Measurements from ENCODE around the gene SLC10A7.

Gene SLC10A7

GRCh38 chr4:146222313-146222712, 299.4 kb downstream of the SLC10A7 start:
- Histone ChIP-seq H3K27ac (ENCODE audit: low read depth, low read length) (no peak overlapping the region), H3K36me3 (ENCODE audit: control insufficient read depth in 1 of 2, insufficient read depth in 2 of 2, low read length in 2 of 2) (no peaks in the 10 kb centered on the region), H3K4me1 (ENCODE audit: control insufficient read depth in 1 of 2, insufficient read depth in 2 of 2, low read length in 2 of 2) (no peaks in the 10 kb centered on the region), H3K9me3 (ENCODE audit: control insufficient read depth in 1 of 2, low read length in 2 of 2) (no peaks in the 10 kb centered on the region), H3K4me3 (ENCODE audit: low read depth in 1 of 2, low read length in 2 of 2) (no peak overlapping the region), H3K27me3 (ENCODE audit: control insufficient read depth in 1 of 2, insufficient read depth in 2 of 2, low read length in 2 of 2) (no peaks in the 10 kb centered on the region), H3K9ac (ENCODE audit: low read depth in 1 of 2, low read length in 2 of 2) (no peak overlapping the region)

GRCh38 chr4:146214238-146214637, 307.5 kb downstream of the SLC10A7 start, which contains the start of gene REELD1:
REELD1 (plus strand) TSS chr4:146214538; CDS start chr4:146216953, 2,415 bp downstream.
- Histone ChIP-seq H3K9ac (ENCODE audit: low read depth in 1 of 2, low read length in 2 of 2) (no peak within 1 kb of the TSS), H3K4me3 (ENCODE audit: low read depth in 1 of 2, low read length in 2 of 2) (no peak within 1 kb of the TSS), H3K36me3 (ENCODE audit: control insufficient read depth in 1 of 2, insufficient read depth in 2 of 2, low read length in 2 of 2) (no peaks in the 10 kb centered on the region), H3K27ac (ENCODE audit: low read depth, low read length) (no peak within 1 kb of the TSS), H3K4me1 (ENCODE audit: control insufficient read depth in 1 of 2, insufficient read depth in 2 of 2, low read length in 2 of 2) (no peaks in the 10 kb centered on the region), H3K9me3 (ENCODE audit: control insufficient read depth in 1 of 2, low read length in 2 of 2) (no peaks in the 10 kb centered on the region), H3K27me3 (ENCODE audit: control insufficient read depth in 1 of 2, insufficient read depth in 2 of 2, low read length in 2 of 2) (no peaks in the 10 kb centered on the region)

GRCh38 chr4:146212781-146213180, 309.0 kb downstream of the SLC10A7 start:
- Histone ChIP-seq H3K27ac (ENCODE audit: low read depth, low read length) (no peak overlapping the region), H3K36me3 (ENCODE audit: control insufficient read depth in 1 of 2, insufficient read depth in 2 of 2, low read length in 2 of 2) (no peaks in the 10 kb centered on the region), H3K27me3 (ENCODE audit: control insufficient read depth in 1 of 2, insufficient read depth in 2 of 2, low read length in 2 of 2) (no peaks in the 10 kb centered on the region), H3K9ac (ENCODE audit: low read depth in 1 of 2, low read length in 2 of 2) (no peak overlapping the region), H3K9me3 (ENCODE audit: control insufficient read depth in 1 of 2, low read length in 2 of 2) (no peaks in the 10 kb centered on the region), H3K4me1 (ENCODE audit: control insufficient read depth in 1 of 2, insufficient read depth in 2 of 2, low read length in 2 of 2) (no peaks in the 10 kb centered on the region), H3K4me3 (ENCODE audit: low read depth in 1 of 2, low read length in 2 of 2) (no peak overlapping the region)

- H3K4me3 ChIP-seq (ENCODE audit: low read depth in 1 of 2, low read length in 2 of 2): no peak overlapping the region
- H3K27me3 ChIP-seq (ENCODE audit: control insufficient read depth in 1 of 2, insufficient read depth in 2 of 2, low read length in 2 of 2): no peaks in the 10 kb centered on the region
- no peaks in the 10 kb centered on the region for H3K9me3 ChIP-seq (ENCODE audit: control insufficient read depth in 1 of 2, low read length in 2 of 2)
- H3K27ac ChIP-seq (ENCODE audit: low read depth, low read length): no peak overlapping the region
- no peaks in the 10 kb centered on the region for H3K4me1 ChIP-seq (ENCODE audit: control insufficient read depth in 1 of 2, insufficient read depth in 2 of 2, low read length in 2 of 2)
- H3K9ac ChIP-seq (ENCODE audit: low read depth in 1 of 2, low read length in 2 of 2): no peak overlapping the region
- no peaks in the 10 kb centered on the region for H3K36me3 ChIP-seq (ENCODE audit: control insufficient read depth in 1 of 2, insufficient read depth in 2 of 2, low read length in 2 of 2)
These were observed 310.3 kb downstream of the SLC10A7 start for GRCh38 chr4:146211440-146211839.

- Histone ChIP-seq H3K27me3 (ENCODE audit: control insufficient read depth in 1 of 2, insufficient read depth in 2 of 2, low read length in 2 of 2) (no peaks in the 10 kb centered on the region), H3K9ac (ENCODE audit: low read depth in 1 of 2, low read length in 2 of 2) (no peak overlapping the region), H3K36me3 (ENCODE audit: control insufficient read depth in 1 of 2, insufficient read depth in 2 of 2, low read length in 2 of 2) (no peaks in the 10 kb centered on the region), H3K9me3 (ENCODE audit: control insufficient read depth in 1 of 2, low read length in 2 of 2) (no peaks in the 10 kb centered on the region), H3K27ac (ENCODE audit: low read depth, low read length) (no peak overlapping the region), H3K4me3 (ENCODE audit: low read depth in 1 of 2, low read length in 2 of 2) (no peak overlapping the region), H3K4me1 (ENCODE audit: control insufficient read depth in 1 of 2, insufficient read depth in 2 of 2, low read length in 2 of 2) (no peaks in the 10 kb centered on the region)
These were observed 310.9 kb downstream of the SLC10A7 start for GRCh38 chr4:146210890-146211289.

- Histone ChIP-seq H3K4me1 (ENCODE audit: control insufficient read depth in 1 of 2, insufficient read depth in 2 of 2, low read length in 2 of 2) (no peaks in the 10 kb centered on the region), H3K27ac (ENCODE audit: low read depth, low read length) (no peak overlapping the region), H3K36me3 (ENCODE audit: control insufficient read depth in 1 of 2, insufficient read depth in 2 of 2, low read length in 2 of 2) (no peaks in the 10 kb centered on the region), H3K9me3 (ENCODE audit: control insufficient read depth in 1 of 2, low read length in 2 of 2) (no peaks in the 10 kb centered on the region), H3K4me3 (ENCODE audit: low read depth in 1 of 2, low read length in 2 of 2) (no peak overlapping the region), H3K9ac (ENCODE audit: low read depth in 1 of 2, low read length in 2 of 2) (no peak overlapping the region), H3K27me3 (ENCODE audit: control insufficient read depth in 1 of 2, insufficient read depth in 2 of 2, low read length in 2 of 2) (no peaks in the 10 kb centered on the region)
These were observed 314.3 kb downstream of the SLC10A7 start for GRCh38 chr4:146207410-146207809.

Data from duodenal mucosa (tissue), 2 donors.